Spleen (tissue), 11 donors: ENCODE measurements around the gene CYB561D1. TPM values are rescaled to one million over a fixed set of nuclear protein-coding genes. Genes with fewer than 3 reads are reported as not detected.

Experiments
- DNase-seq: peaks from one replicate; pipeline ENCODE4 v3.0.0-alpha.2; 2020
- H3K27ac ChIP-seq, 8 donors: fragments of 200-600 bp; sonication (generic) in 7 of 8; 1 replicate in 4 of 8; 2 replicates in 4 of 8; pipeline versions ENCODE4 v1.5.0 to v1.8.0; 2016 to 2021; ENCODE audit warnings: inconsistent platforms in 4 of 8, mild to moderate bottlenecking in 4 of 8, moderate library complexity in 1 of 8
- H3K27me3 ChIP-seq, 7 donors: fragments of 200-600 bp; sonication (generic) in 6 of 7; replicated peaks in 1 of 7; 1 replicate in 4 of 7; 2 replicates in 3 of 7; pipeline versions ENCODE4 v1.5.0 to v1.8.0; 2016 to 2021; ENCODE audit warnings: inconsistent platforms in 3 of 7, mild to moderate bottlenecking in 1 of 7
- H3K36me3 ChIP-seq, 6 donors: fragments of 200-600 bp; sonication (generic) in 5 of 6; 1 replicate in 4 of 6; 2 replicates in 2 of 6; pipeline versions ENCODE4 v1.5.0 to v1.8.0; 2016 to 2021; ENCODE audit warnings: inconsistent platforms in 2 of 6
- H3K4me1 ChIP-seq, 6 donors: fragments of 200-600 bp; sonication (generic) in 5 of 6; 1 replicate in 3 of 6; 2 replicates in 3 of 6; pipeline versions ENCODE4 v1.5.0 to v1.8.0; 2016 to 2021; ENCODE audit warnings: inconsistent platforms in 3 of 6
- H3K4me3 ChIP-seq, 8 donors: fragments of 200-600 bp; sonication (generic) in 7 of 8; 1 replicate in 4 of 8; 2 replicates in 4 of 8; pipeline versions ENCODE4 v1.5.0 to v1.8.0; 2016 to 2021; ENCODE audit warnings: inconsistent platforms in 4 of 8, mild to moderate bottlenecking in 4 of 8, moderate library complexity in 2 of 8
- H3K9me3 ChIP-seq, 8 donors: fragments of 200-600 bp; sonication (generic) in 7 of 8; 1 replicate in 4 of 8; 2 replicates in 4 of 8; pipeline versions ENCODE4 v1.5.0 to v1.8.0; 2016 to 2021; ENCODE audit warnings: inconsistent platforms in 4 of 8
- POLR2A ChIP-seq, 3 donors: fragments of 450-650 bp; IDR thresholded peaks; one replicate each; pipeline ENCODE4 v1.5.1; 2017; ENCODE audit warnings: antibody characterized with exemption in 3 of 3, mild to moderate bottlenecking in 1 of 3
- POLR2AphosphoS5 ChIP-seq, 3 donors: sonication (generic); formaldehyde crosslinking; IDR thresholded peaks; one replicate each; pipeline ENCODE4 v1.5.1; 2017; ENCODE audit warnings: antibody characterized with exemption in 3 of 3
- WGBS, 5 donors: extraction: QIAGEN DNeasy Blood & Tissue Kit in 3 of 5; methylation state at CpG; one replicate each; pipeline versions ENCODE4 v1.1.5 to v1.1.7; 2013 to 2018; 5-methylcytosine and 5-hydroxymethylcytosine counted together
- intact Hi-C: fragments of 100-400 bp; cut with DNase I; formaldehyde crosslinking; loops from one replicate; pipeline ENCODE4 v1.15.0; 2023; ENCODE audit warnings: low total_unique reads
- polyA plus RNA-seq, 3 donors: library from polyadenylated mRNA; stranded (reverse); fragments of 200-250 nt; gene quantifications; one replicate each; pipeline ENCODE4 v1.2.1, GENCODE V29; 2013
- total RNA-seq, 7 donors: library from RNA; depleted of rRNA in 3 of 7; stranded (reverse); fragments of >200 nt in 3 of 7; fragmentation: NEBNext Ultra II Directional in 4 of 7; extraction: Animal tissue kit (Norgen Biotek cat#: 25700) in 4 of 7; gene quantifications; one replicate each; pipeline versions ENCODE4 v1.1.0 to v1.2.1, GENCODE V29; 2016 to 2021
- TF ChIP-seq, protein P1 (sequence below), 11 experiments: fragments of 200-600 bp in 7 of 11; fragments of 450-650 bp in 4 of 11; sonication (generic) in 4 of 11; IDR thresholded peaks in 8 of 11; conservative IDR thresholded peaks in 3 of 11; 1 replicate in 7 of 11; 2 replicates in 4 of 11; pipeline versions ENCODE4 v1.4.0 to v1.8.0; 2016 to 2021; ENCODE audit warnings: antibody characterized with exemption in 11 of 11, inconsistent platforms in 4 of 11, mild to moderate bottlenecking in 1 of 11
- donor health status: healthy with polysubstance abuse.
- donor health status: DM: no; HTN: no; CAD: no; lungs with moderate emphysema.
- donor health status: DM: no; HTN: no; CAD: no.
- donor health status: Bipolar disorder and iron deficiency.
- donor health status: healthy.
- donor health status: DM: no; HTN: no; CAD: no.
- donor health status: DM: yes; HTN: yes; CAD: no.

The CYB561D1 gene
- total and polyA plus RNA-seq, 10 donors: 4.5 to 17.6 (median 11.9) TPM

DNA sequence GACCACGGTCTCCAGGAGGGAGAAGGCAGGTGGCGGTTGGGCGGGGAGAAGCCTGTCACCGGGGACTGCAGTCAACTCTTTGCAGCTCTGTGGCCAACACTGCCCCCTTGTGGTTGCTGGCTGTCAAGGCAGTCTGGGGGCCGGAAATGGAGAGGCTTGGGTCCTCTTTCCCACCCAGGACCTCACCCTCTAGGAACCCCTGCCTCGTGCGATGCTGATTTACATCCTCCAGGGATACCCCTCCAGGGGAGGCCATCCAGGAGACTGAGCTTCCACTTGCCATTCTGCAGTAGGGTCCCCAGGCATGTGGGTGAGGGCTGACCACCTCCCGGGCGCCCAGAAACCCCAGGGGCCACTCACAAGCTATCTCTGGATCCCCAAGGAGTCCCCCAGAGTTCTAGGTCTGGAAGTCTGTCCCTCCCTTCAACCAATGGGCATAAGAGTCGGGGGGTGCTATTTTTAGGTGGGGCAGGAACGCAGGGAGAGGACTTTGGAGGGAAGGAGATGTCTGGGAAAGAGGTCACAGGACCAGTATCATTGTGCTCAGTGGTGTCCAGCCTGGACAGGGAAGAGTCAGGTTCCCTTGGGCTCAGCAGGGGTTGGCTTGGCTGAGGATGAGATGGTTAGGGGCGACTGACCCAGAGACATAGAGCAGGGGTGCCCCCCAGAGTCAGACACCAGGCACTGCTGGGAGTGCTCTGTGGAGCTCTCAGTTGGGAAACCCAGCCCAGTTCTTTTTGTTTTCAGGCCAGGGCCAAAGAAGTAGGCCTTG, 38.7 kb downstream of the CYB561D1 start:
- intact Hi-C loops: loop anchor here (2.0 to 10.0 kb wide), 2 partner anchors 42 to 108 kb away; partner anchors contain the start of gene PSMA5
- WGBS, 5 donors: 1 to 17% (median 11%) methylated on average over 5 to 12 of the region's 12 CpGs
- TF ChIP-seq POLR2A (IDR thresholded peaks at IDR 0.05) (no peak), POLR2AphosphoS5 (IDR thresholded peaks at IDR 0.05) (peak; percentile 35 to 46 (median 37))
- TF ChIP-seq, protein P1, sequence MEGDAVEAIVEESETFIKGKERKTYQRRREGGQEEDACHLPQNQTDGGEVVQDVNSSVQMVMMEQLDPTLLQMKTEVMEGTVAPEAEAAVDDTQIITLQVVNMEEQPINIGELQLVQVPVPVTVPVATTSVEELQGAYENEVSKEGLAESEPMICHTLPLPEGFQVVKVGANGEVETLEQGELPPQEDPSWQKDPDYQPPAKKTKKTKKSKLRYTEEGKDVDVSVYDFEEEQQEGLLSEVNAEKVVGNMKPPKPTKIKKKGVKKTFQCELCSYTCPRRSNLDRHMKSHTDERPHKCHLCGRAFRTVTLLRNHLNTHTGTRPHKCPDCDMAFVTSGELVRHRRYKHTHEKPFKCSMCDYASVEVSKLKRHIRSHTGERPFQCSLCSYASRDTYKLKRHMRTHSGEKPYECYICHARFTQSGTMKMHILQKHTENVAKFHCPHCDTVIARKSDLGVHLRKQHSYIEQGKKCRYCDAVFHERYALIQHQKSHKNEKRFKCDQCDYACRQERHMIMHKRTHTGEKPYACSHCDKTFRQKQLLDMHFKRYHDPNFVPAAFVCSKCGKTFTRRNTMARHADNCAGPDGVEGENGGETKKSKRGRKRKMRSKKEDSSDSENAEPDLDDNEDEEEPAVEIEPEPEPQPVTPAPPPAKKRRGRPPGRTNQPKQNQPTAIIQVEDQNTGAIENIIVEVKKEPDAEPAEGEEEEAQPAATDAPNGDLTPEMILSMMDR (IDR thresholded peaks at IDR 0.05 in 8 of 11, conservative IDR thresholded peaks at IDR 0.05 in 3 of 11): peak; percentile 89 to 98 (median 97)
- Histone ChIP-seq H3K27me3 (no peaks in the 10 kb centered on the region), H3K27ac (peak overlapping the region in 7 of 8 donors; percentile 36 to 81 (median 71)), H3K9me3 (no peaks in the 10 kb centered on the region), H3K4me3 (peak overlapping the region in 6 of 8 donors; percentile 7 to 58 (median 24)), H3K36me3 (no peaks in the 10 kb centered on the region), H3K4me1 (peaks cover 5 to 41% (median 22%) of the 10 kb centered on the region in 6 donors)
- peak; percentile 96 for DNase-seq

DNA sequence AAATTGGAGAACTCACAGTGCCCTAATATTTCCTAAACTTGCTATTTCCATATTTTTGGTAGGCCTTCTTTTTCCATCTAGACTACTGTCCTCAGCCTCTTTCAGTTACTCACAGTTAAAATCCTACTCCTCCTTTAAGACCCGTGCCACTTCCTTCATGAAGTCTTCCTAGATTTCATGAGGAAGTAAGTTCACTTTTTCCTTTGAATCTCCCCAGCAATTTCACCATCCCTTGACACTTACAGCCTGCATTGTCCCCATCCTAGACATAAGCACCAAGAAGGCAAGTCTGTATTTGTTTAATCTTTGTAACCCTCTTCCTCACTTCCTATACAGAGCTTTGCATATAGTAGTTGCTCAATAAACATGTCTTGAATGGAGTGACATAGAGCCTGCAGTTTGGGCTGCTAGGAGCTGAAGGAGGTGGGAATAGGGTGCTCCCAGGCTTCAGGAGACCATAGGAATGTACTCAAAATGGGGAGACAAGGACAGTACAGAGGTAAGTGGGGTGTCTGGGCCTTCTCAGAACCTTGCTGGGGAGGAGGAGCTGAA, 40.5 kb downstream of the CYB561D1 start:
- Histone ChIP-seq H3K27me3 (no peaks in the 10 kb centered on the region), H3K27ac (no peak overlapping the region), H3K4me1 (peaks cover 5 to 37% (median 22%) of the 10 kb centered on the region in 6 donors), H3K4me3 (no peak overlapping the region), H3K36me3 (no peaks in the 10 kb centered on the region), H3K9me3 (no peaks in the 10 kb centered on the region)
- no peak for DNase-seq
- intact Hi-C loops: loop anchor here (10.0 kb wide), 1 partner anchor 110 kb away; the partner anchor contains the start of gene PSMA5
- 65 to 88% (median 70%) methylated on average over 1 of the region's 1 CpG for WGBS, 5 donors
- TF ChIP-seq, protein P1 (IDR thresholded peaks at IDR 0.05 in 8 of 11, conservative IDR thresholded peaks at IDR 0.05 in 3 of 11): no peak
- no peak for TF ChIP-seq POLR2AphosphoS5 (IDR thresholded peaks at IDR 0.05)
- TF ChIP-seq POLR2A (IDR thresholded peaks at IDR 0.05): no peak

- no peaks in the 10 kb centered on the region for H3K27me3 ChIP-seq
- intact Hi-C loops: loop anchor here (10.0 kb wide), 1 partner anchor 111 kb away; the partner anchor contains the start of gene PSMA5
- H3K27ac ChIP-seq: no peak overlapping the region
- H3K9me3 ChIP-seq: no peaks in the 10 kb centered on the region
- H3K4me3 ChIP-seq: no peak overlapping the region
- peaks cover 5 to 29% (median 21%) of the 10 kb centered on the region in 6 donors for H3K4me1 ChIP-seq
- WGBS, 5 donors: 75 to 89% (median 79%) methylated on average over 4 of the region's 4 CpGs
- no peak for DNase-seq
- no peak for TF ChIP-seq POLR2AphosphoS5 (IDR thresholded peaks at IDR 0.05)
- TF ChIP-seq, protein P1 (IDR thresholded peaks at IDR 0.05 in 8 of 11, conservative IDR thresholded peaks at IDR 0.05 in 3 of 11): no peak
- no peak for TF ChIP-seq POLR2A (IDR thresholded peaks at IDR 0.05)
- no peaks in the 10 kb centered on the region for H3K36me3 ChIP-seq
Measured at GRCh38 chr1:109535481-109535880, 41.6 kb downstream of the CYB561D1 start.
